LNCAP (cell line): ENCODE results near the gene FNDC11.

Experiments used
- TF ChIP-seq, protein P1 (sequence below): fragments of 450-650 bp; IDR thresholded peaks from 2 replicates; pipeline ENCODE4 v1.5.1; 2017; ENCODE audit warnings: mild to moderate bottlenecking

FNDC11 gene

GRCh38 chr20:63586797-63587196 lies 32.8 kb downstream of the FNDC11 start:
- TF ChIP-seq, protein P1, sequence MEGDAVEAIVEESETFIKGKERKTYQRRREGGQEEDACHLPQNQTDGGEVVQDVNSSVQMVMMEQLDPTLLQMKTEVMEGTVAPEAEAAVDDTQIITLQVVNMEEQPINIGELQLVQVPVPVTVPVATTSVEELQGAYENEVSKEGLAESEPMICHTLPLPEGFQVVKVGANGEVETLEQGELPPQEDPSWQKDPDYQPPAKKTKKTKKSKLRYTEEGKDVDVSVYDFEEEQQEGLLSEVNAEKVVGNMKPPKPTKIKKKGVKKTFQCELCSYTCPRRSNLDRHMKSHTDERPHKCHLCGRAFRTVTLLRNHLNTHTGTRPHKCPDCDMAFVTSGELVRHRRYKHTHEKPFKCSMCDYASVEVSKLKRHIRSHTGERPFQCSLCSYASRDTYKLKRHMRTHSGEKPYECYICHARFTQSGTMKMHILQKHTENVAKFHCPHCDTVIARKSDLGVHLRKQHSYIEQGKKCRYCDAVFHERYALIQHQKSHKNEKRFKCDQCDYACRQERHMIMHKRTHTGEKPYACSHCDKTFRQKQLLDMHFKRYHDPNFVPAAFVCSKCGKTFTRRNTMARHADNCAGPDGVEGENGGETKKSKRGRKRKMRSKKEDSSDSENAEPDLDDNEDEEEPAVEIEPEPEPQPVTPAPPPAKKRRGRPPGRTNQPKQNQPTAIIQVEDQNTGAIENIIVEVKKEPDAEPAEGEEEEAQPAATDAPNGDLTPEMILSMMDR = no peak

DNA sequence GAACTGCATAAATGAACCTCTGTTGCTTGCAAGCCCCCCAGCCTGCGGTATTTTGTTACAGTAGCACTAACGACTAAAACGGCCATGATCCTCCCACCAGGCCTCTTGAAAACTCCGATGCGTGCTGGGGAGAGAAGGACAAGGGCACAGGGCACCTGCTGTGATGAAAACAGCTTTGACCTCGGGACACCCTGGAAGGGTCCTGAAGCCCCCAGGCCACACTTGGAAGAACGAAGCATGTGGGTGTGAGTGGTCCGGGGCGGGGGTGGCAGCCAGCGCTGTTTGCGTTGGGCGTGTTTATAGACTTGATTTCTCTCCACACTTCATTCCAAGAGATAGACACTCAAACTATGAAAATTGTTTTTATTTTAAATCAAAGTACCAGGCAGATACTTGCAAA lies 33.3 kb downstream of the FNDC11 start:
- TF ChIP-seq, protein P1 = no peak

DNA sequence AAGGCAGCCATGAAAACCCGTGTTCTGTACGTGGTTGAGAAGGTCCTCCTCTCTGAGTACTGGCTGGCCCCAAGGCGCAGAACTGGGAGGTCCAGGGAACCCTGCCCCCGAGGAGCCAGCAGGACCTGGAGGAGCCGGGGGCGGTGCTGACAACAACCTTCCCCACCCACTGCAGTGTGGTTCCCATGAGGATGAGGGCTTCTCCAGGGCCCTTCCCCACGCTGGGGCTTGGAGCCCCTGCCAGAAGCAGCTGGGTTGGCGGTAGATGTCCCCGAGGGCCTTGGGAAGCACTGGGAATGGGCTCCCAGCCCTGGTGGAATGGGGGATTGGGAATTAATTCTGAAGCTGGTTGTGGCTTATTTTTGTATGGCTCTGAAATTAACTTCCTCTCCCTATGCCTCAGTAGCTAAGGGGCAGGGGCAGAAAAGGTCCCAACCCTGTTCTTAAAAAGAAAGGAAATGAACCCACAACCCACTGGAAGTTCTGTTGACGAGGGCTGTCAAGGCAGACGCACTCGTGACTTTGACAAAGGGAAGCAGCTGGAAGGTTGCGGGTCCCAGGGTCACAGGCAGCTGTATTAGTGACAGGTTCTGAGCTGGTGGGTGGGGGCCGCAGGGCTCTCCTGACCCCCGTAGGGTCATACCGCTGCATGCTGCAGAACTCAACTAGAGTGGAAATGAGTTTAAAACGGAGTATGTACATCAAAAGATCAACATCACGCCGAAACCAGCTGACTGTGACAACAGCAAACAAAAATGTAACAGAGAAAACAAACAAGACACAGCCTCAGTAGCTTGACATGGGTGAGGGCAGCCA lies 34.0 kb downstream of the FNDC11 start:
- TF ChIP-seq, protein P1 = no peak

- TF ChIP-seq, protein P1 = no peak
Measured at GRCh38 chr20:63588641-63589041, 34.7 kb downstream of the FNDC11 start.

DNA sequence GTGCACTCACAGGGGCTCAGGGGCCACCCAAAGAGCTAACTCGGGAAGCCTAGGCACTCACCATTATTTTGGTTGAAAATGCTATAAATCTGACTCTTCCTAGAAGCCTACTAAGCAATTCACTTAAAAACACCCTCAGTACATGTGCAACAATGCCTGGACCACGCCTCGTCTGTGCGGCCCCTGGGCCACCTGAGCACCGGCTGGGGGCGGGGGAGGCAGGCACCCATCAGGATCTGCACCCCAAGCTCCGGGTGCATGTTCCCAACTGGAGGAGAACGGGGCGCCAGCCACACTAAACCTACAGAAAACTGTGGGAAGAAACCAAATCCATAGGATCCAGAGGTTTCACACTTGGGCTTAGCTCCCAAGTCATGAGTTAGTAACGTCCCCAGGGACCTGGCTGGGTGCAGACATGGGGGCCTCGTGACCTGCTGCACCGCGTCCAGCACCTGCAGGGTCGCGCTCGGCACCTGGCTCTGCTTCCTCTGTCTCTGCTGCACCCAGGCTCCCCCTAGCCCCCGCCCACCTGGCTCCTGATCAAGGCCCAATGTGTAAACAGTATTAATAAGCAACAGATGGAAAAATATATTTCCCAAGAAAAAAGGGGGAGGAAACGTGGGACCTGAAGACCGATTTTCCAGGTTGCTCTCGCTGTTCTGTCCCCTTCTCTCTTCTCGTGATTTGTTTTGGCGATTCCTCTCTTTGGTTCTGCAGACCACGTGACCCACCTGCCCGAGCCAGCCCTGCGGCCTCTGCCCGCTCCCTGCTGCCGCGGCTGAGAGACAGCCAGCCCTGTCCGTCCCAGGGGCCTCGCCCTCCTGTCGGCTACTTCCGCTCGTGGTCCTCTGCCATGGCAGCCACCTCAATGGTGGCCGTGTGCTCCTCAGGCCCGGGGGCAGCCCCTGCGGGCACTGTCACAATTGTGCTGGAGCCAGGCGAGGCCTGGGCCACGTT lies 35.6 kb downstream of the FNDC11 start:
- TF ChIP-seq, protein P1 = no peak

DNA sequence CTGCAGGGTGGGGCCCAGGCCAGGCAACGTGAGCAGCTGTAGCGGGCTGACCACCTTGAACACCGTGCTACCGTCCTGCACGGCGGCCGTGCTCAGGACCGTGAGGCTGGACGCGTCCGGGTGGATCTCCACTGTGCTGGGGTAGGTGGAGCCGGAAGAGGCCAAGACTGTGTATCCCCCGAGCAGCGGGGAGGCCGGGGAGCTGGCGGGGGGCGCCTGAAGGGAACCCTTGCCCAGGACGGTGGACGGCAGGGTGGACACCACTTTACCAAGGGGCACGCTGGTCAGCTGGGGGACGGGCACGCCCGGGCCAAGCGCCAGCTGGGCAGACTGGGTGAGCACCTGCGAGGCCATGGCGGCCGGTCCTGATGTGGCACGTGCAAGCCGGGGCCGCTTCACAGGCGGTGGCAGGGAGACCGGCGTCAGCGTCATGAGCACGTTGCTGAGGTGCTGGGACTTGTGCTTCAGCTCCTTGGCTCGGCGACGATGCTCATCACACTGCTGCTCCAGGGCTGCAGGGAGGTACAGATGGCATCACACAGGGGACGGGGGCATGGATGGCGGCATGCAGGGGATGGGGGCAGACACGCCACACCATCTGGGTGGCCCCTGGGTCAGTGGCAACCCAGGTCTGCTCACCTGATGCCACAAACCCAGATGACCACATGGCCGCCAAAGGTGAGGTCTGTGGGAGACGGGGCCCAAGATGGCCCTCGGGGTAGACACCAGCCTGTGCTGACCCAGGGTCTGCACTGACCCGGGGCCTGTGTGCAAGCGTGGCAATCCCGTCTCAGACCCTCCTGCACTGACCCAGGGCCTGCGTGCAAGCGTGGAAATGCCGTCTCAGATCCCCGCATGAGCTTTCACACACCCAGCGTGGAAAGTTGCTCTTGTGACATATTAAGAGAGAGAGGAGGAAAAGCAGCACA lies 36.5 kb downstream of the FNDC11 start:
- TF ChIP-seq, protein P1 = no peak

GRCh38 chr20:63591147-63591533 lies 37.2 kb downstream of the FNDC11 start:
- TF ChIP-seq, protein P1 = no peak
